Lung (tissue), 12 donors: ENCODE measurements around the gene MLN. TPM values are rescaled to one million over a fixed set of nuclear protein-coding genes. Genes with fewer than 3 reads are reported as not detected.

ENCODE experiments used
- ATAC-seq: fragments of 200-7000 bp; cut with Tn5 transposase; one replicate; pipeline ENCODE4 v1.9.1; 2020; ENCODE audit warnings: moderate number of reproducible peaks; ENCODE audit not compliant: insufficient read depth, low FRiP score
- DNase-seq, 3 donors: peaks; one replicate each; pipeline ENCODE4 v3.0.0-alpha.2; 2013 to 2017
- H3K27ac ChIP-seq, 2 donors: one replicate each; pipeline ENCODE4 v1.5.1; 2013; ENCODE audit warnings: mild to moderate bottlenecking in 2 of 2, moderate library complexity in 2 of 2, control low read depth in 1 of 2, inconsistent platforms in 1 of 2, low read depth in 1 of 2, low read length in 1 of 2
- H3K27me3 ChIP-seq, 3 donors: one replicate each; pipeline ENCODE4 v1.5.1; 2013; ENCODE audit warnings: low read length in 2 of 3; ENCODE audit not compliant: control insufficient read depth in 3 of 3, insufficient read depth in 3 of 3
- H3K36me3 ChIP-seq, 4 donors: one replicate each; pipeline ENCODE4 v1.5.1; 2013; ENCODE audit warnings: low read length in 4 of 4, mild to moderate bottlenecking in 1 of 4, moderate library complexity in 1 of 4; ENCODE audit not compliant: control insufficient read depth in 4 of 4, insufficient read depth in 4 of 4
- H3K4me1 ChIP-seq, 5 donors: one replicate each; pipeline ENCODE4 v1.5.1; 2013; ENCODE audit warnings: low read length in 5 of 5, mild to moderate bottlenecking in 2 of 5, moderate library complexity in 1 of 5; ENCODE audit not compliant: control insufficient read depth in 5 of 5, insufficient read depth in 5 of 5
- H3K4me3 ChIP-seq: one replicate; pipeline ENCODE4 v1.5.1; 2013; ENCODE audit warnings: mild to moderate bottlenecking, control low read depth, moderate library complexity
- H3K9ac ChIP-seq, 2 donors: one replicate each; pipeline ENCODE4 v1.5.1; 2013; ENCODE audit warnings: low read length in 2 of 2, control low read depth in 1 of 2; ENCODE audit not compliant: insufficient read depth in 1 of 2
- H3K9me3 ChIP-seq, 4 donors: one replicate each; pipeline ENCODE4 v1.5.1; 2013; ENCODE audit warnings: low read length in 3 of 4, mild to moderate bottlenecking in 1 of 4, moderate library complexity in 1 of 4; ENCODE audit not compliant: control insufficient read depth in 4 of 4, insufficient read depth in 3 of 4
- WGBS, 2 donors: extraction: QIAGEN DNeasy Blood & Tissue Kit; methylation state at CpG; one replicate each; pipeline ENCODE4 v1.1.7; 2013; 5-methylcytosine and 5-hydroxymethylcytosine counted together
- polyA plus RNA-seq, 2 donors: library from polyadenylated mRNA; stranded (reverse); fragments of 200-250 nt; gene quantifications; one replicate each; pipeline ENCODE4 v1.2.1, GENCODE V29; 2013
- total RNA-seq, 2 donors: library from RNA; depleted of rRNA in 1 of 2; stranded (reverse); fragments of >200 nt in 1 of 2; gene quantifications; one replicate each; pipeline ENCODE4 v1.2.1, GENCODE V29; 2014 to 2021
- TF ChIP-seq, protein P1 (sequence below): IDR thresholded peaks from 2 replicates; pipeline ENCODE4 v1.5.1; 2012; ENCODE audit warnings: mild to moderate bottlenecking; ENCODE audit errors: control extremely low read depth, extremely low read depth
- donor health status: control.
- donor health status: control.
- donor health status: Bipolar disorder and iron deficiency.
- donor health status: healthy.
- donor health status: DM: yes; HTN: yes; CAD: no.

MLN gene
- total and polyA plus RNA-seq, 4 donors = not detected

GRCh38 chr6:33802186-33802958 lies 1.4 kb downstream of the MLN start:
- Histone ChIP-seq H3K9me3 (peaks cover 0 to 2% (median 0%) of the 10 kb centered on the region in 4 donors), H3K36me3 (no peaks in the 10 kb centered on the region)

GRCh38 chr6:33801611-33802010 lies 2.2 kb downstream of the MLN start:
- WGBS, 2 donors = 87% methylated on average over 5 of the region's 5 CpGs
- H3K9ac ChIP-seq = no peak overlapping the region
- peaks cover 0 to 2% (median 0%) of the 10 kb centered on the region in 4 donors for H3K9me3 ChIP-seq
- H3K4me1 ChIP-seq = no peaks in the 10 kb centered on the region
- no peaks in the 10 kb centered on the region for H3K36me3 ChIP-seq
- no peaks in the 10 kb centered on the region for H3K27me3 ChIP-seq
- DNase-seq (no peak), ATAC-seq (no peak)
- H3K4me3 ChIP-seq = no peak overlapping the region
- TF ChIP-seq, protein P1, sequence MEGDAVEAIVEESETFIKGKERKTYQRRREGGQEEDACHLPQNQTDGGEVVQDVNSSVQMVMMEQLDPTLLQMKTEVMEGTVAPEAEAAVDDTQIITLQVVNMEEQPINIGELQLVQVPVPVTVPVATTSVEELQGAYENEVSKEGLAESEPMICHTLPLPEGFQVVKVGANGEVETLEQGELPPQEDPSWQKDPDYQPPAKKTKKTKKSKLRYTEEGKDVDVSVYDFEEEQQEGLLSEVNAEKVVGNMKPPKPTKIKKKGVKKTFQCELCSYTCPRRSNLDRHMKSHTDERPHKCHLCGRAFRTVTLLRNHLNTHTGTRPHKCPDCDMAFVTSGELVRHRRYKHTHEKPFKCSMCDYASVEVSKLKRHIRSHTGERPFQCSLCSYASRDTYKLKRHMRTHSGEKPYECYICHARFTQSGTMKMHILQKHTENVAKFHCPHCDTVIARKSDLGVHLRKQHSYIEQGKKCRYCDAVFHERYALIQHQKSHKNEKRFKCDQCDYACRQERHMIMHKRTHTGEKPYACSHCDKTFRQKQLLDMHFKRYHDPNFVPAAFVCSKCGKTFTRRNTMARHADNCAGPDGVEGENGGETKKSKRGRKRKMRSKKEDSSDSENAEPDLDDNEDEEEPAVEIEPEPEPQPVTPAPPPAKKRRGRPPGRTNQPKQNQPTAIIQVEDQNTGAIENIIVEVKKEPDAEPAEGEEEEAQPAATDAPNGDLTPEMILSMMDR = no peak
- H3K27ac ChIP-seq = no peak overlapping the region

More at GRCh38 chr6:33802186-33802958, 1.4 kb downstream of the MLN start:
- DNase-seq (no peak), ATAC-seq (no peak)
- no peak overlapping the region for H3K4me3 ChIP-seq
- no peak overlapping the region for H3K27ac ChIP-seq
- H3K27me3 ChIP-seq = no peaks in the 10 kb centered on the region
- H3K4me1 ChIP-seq = no peaks in the 10 kb centered on the region
- TF ChIP-seq, protein P1 = no peak
- WGBS, 2 donors = 76 to 77% methylated on average over 14 of the region's 14 CpGs
- H3K9ac ChIP-seq = no peak overlapping the region

DNA sequence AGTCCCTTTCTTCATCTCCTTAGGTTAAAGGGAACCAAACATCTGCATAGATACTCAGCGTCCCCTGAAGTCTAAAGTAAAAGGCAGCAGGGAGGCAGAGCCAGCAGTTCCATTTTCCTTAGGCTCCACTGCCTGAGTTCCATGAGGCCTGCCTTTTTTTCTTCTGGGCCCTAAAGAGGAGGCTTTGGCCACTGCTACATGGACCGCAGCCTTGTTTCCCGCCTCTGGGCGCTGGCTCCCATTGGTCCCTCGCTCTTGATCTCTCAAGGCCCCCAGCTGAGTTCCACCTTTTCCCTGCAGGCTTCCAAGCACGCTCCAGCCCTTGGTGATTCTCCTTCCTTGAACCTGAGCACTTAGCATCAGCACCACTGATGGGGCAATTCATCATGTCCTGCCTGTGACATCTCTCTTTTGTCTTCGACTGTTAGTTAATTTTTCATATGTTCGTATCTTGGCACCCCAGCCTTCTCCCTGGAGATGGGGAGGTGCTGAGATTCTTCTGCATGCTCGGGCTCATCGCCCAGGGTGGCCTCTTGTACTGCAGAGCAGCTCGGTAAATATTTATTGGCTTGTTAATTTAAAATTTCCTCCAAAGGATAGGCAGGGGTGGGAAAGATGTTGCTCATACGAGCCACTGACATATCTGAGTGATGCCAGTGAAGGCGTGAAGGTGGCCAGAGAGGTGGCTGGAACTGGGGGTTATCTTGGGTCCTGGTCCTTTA lies 3.4 kb downstream of the MLN start:
- H3K4me1 ChIP-seq = no peaks in the 10 kb centered on the region
- no peak overlapping the region for H3K9ac ChIP-seq
- no peak for DNase-seq
- no peaks in the 10 kb centered on the region for H3K36me3 ChIP-seq
- H3K27me3 ChIP-seq = no peaks in the 10 kb centered on the region
- H3K4me3 ChIP-seq = no peak overlapping the region
- H3K27ac ChIP-seq = no peak overlapping the region
- peaks cover 0 to 4% (median 0%) of the 10 kb centered on the region in 4 donors for H3K9me3 ChIP-seq
- TF ChIP-seq, protein P1 = no peak
- no peak for ATAC-seq
- 81 to 88% methylated on average over 13 of the region's 13 CpGs for WGBS, 2 donors
